ENCODE measurements around the gene RILPL1.
A peak's percentile ranks its signal among the peaks of the same experiment; 100 is the strongest.

Gene RILPL1

GRCh38 chr12:123576611-123577010 is 43.1 kb upstream of the RILPL1 start:
- no peak overlapping the region for H3K18ac ChIP-seq (ENCODE audit: low read length)
- no peak overlapping the region for H2BK12ac ChIP-seq (ENCODE audit: low read length)
- H2AFZ ChIP-seq (ENCODE audit: insufficient read depth, low read length, poor library complexity), result no peak overlapping the region
- no peak overlapping the region for H4K12ac ChIP-seq (ENCODE audit: low read depth, low read length)
- no CpG with 5 or more reads among the region's 1 CpG for WGBS (ENCODE audit: extremely low coverage, insufficient coverage, insufficient read length)
- H2BK5ac ChIP-seq (ENCODE audit: low read depth, low read length, poor library complexity), result no peak overlapping the region
- H3K79me1 ChIP-seq (ENCODE audit: low read length), result no peaks in the 10 kb centered on the region
- H3K23ac ChIP-seq (ENCODE audit: low read length), result no peak overlapping the region
- no peak overlapping the region for H3K14ac ChIP-seq (ENCODE audit: low read length)
- no peak overlapping the region for H3K4ac ChIP-seq (ENCODE audit: low read depth, low read length)
- H3K4me1 ChIP-seq (ENCODE audit: control insufficient read depth in 1 of 2, insufficient read depth in 2 of 2, low read length in 2 of 2), result no peaks in the 10 kb centered on the region
- H3K4me2 ChIP-seq (ENCODE audit: low read length), result no peak overlapping the region
- H3K79me2 ChIP-seq (ENCODE audit: control insufficient read depth, insufficient read depth, low read length, poor library complexity), result no peaks in the 10 kb centered on the region
- no peak overlapping the region for H2BK120ac ChIP-seq (ENCODE audit: insufficient read depth, low read length, poor library complexity)
- no peak overlapping the region for H2AK5ac ChIP-seq (ENCODE audit: low read length)
- H4K8ac ChIP-seq (ENCODE audit: low read depth, low read length), result no peak overlapping the region
- H3K9ac ChIP-seq (ENCODE audit: low read length), result no peak overlapping the region
- H3K36me3 ChIP-seq (ENCODE audit: control insufficient read depth in 1 of 2, insufficient read depth in 2 of 2, low read length in 2 of 2), result peaks cover 0 to 4% of the 10 kb centered on the region in 2 experiments
- no peak for DNase-seq
- no peak overlapping the region for H4K91ac ChIP-seq (ENCODE audit: low read depth, low read length)
- no peak overlapping the region for H3K4me3 ChIP-seq (ENCODE audit: low read depth, low read length)
- H3K27ac ChIP-seq (ENCODE audit: low read depth, low read length), result no peak overlapping the region
- H3K9me3 ChIP-seq (ENCODE audit: insufficient read depth, low read depth, low read length), result peaks cover 3% of the 10 kb centered on the region
- H3K27me3 ChIP-seq (ENCODE audit: insufficient read depth, low read length), result no peaks in the 10 kb centered on the region

- H3K79me1 ChIP-seq (ENCODE audit: low read length), result no peaks in the 10 kb centered on the region
- no peak overlapping the region for H3K4me2 ChIP-seq (ENCODE audit: low read length)
- no peak overlapping the region for H3K9ac ChIP-seq (ENCODE audit: low read length)
- no peak overlapping the region for H3K27ac ChIP-seq (ENCODE audit: low read depth, low read length)
- no peaks in the 10 kb centered on the region for H3K27me3 ChIP-seq (ENCODE audit: insufficient read depth, low read length)
- peaks cover 0 to 4% of the 10 kb centered on the region in 2 experiments for H3K4me1 ChIP-seq (ENCODE audit: control insufficient read depth in 1 of 2, insufficient read depth in 2 of 2, low read length in 2 of 2)
- no peak overlapping the region for H4K91ac ChIP-seq (ENCODE audit: low read depth, low read length)
- H3K79me2 ChIP-seq (ENCODE audit: control insufficient read depth, insufficient read depth, low read length, poor library complexity), result no peaks in the 10 kb centered on the region
- WGBS (ENCODE audit: extremely low coverage, insufficient coverage, insufficient read length), result no CpG with 5 or more reads among the region's 4 CpGs
- no peak overlapping the region for H3K14ac ChIP-seq (ENCODE audit: low read length)
- H4K12ac ChIP-seq (ENCODE audit: low read depth, low read length), result no peak overlapping the region
- H2BK120ac ChIP-seq (ENCODE audit: insufficient read depth, low read length, poor library complexity), result no peak overlapping the region
- H3K4ac ChIP-seq (ENCODE audit: low read depth, low read length), result no peak overlapping the region
- no peak overlapping the region for H2BK12ac ChIP-seq (ENCODE audit: low read length)
- no peak overlapping the region for H3K18ac ChIP-seq (ENCODE audit: low read length)
- H3K9me3 ChIP-seq (ENCODE audit: insufficient read depth, low read depth, low read length), result peaks cover 3% of the 10 kb centered on the region
- no peak for DNase-seq
- no peak overlapping the region for H2AK5ac ChIP-seq (ENCODE audit: low read length)
- H4K8ac ChIP-seq (ENCODE audit: low read depth, low read length), result no peak overlapping the region
- no peak overlapping the region for H2AFZ ChIP-seq (ENCODE audit: insufficient read depth, low read length, poor library complexity)
- no peak overlapping the region for H2BK5ac ChIP-seq (ENCODE audit: low read depth, low read length, poor library complexity)
- peaks cover 0 to 4% of the 10 kb centered on the region in 2 experiments for H3K36me3 ChIP-seq (ENCODE audit: control insufficient read depth in 1 of 2, insufficient read depth in 2 of 2, low read length in 2 of 2)
- no peak overlapping the region for H3K4me3 ChIP-seq (ENCODE audit: low read depth, low read length)
- H3K23ac ChIP-seq (ENCODE audit: low read length), result no peak overlapping the region
Observed at GRCh38 chr12:123573870-123574269, 40.4 kb upstream of the RILPL1 start.

GRCh38 chr12:123572391-123572790 is 38.9 kb upstream of the RILPL1 start:
- H2BK5ac ChIP-seq (ENCODE audit: low read depth, low read length, poor library complexity), result no peak overlapping the region
- H3K79me1 ChIP-seq (ENCODE audit: low read length), result no peaks in the 10 kb centered on the region
- no peak overlapping the region for H3K4me2 ChIP-seq (ENCODE audit: low read length)
- H3K23ac ChIP-seq (ENCODE audit: low read length), result no peak overlapping the region
- H3K14ac ChIP-seq (ENCODE audit: low read length), result no peak overlapping the region
- no peak for DNase-seq
- H2BK120ac ChIP-seq (ENCODE audit: insufficient read depth, low read length, poor library complexity), result no peak overlapping the region
- peaks cover 3% of the 10 kb centered on the region for H3K9me3 ChIP-seq (ENCODE audit: insufficient read depth, low read depth, low read length)
- H2BK12ac ChIP-seq (ENCODE audit: low read length), result no peak overlapping the region
- H2AFZ ChIP-seq (ENCODE audit: insufficient read depth, low read length, poor library complexity), result no peak overlapping the region
- peaks cover 0 to 3% of the 10 kb centered on the region in 2 experiments for H3K36me3 ChIP-seq (ENCODE audit: control insufficient read depth in 1 of 2, insufficient read depth in 2 of 2, low read length in 2 of 2)
- no peaks in the 10 kb centered on the region for H3K79me2 ChIP-seq (ENCODE audit: control insufficient read depth, insufficient read depth, low read length, poor library complexity)
- no peak overlapping the region for H3K4me3 ChIP-seq (ENCODE audit: low read depth, low read length)
- no peak overlapping the region for H3K27ac ChIP-seq (ENCODE audit: low read depth, low read length)
- H3K18ac ChIP-seq (ENCODE audit: low read length), result no peak overlapping the region
- no CpG with 5 or more reads among the region's 2 CpGs for WGBS (ENCODE audit: extremely low coverage, insufficient coverage, insufficient read length)
- no peak overlapping the region for H4K8ac ChIP-seq (ENCODE audit: low read depth, low read length)
- no peak overlapping the region for H3K4ac ChIP-seq (ENCODE audit: low read depth, low read length)
- H2AK5ac ChIP-seq (ENCODE audit: low read length), result no peak overlapping the region
- no peak overlapping the region for H4K91ac ChIP-seq (ENCODE audit: low read depth, low read length)
- no peak overlapping the region for H4K12ac ChIP-seq (ENCODE audit: low read depth, low read length)
- no peak overlapping the region for H3K9ac ChIP-seq (ENCODE audit: low read length)
- peaks cover 0 to 4% of the 10 kb centered on the region in 2 experiments for H3K4me1 ChIP-seq (ENCODE audit: control insufficient read depth in 1 of 2, insufficient read depth in 2 of 2, low read length in 2 of 2)
- no peaks in the 10 kb centered on the region for H3K27me3 ChIP-seq (ENCODE audit: insufficient read depth, low read length)

GRCh38 chr12:123571343-123571813 is 37.9 kb upstream of the RILPL1 start:
- Histone ChIP-seq H3K23ac (ENCODE audit: low read length) (no peak overlapping the region), H2BK5ac (ENCODE audit: low read depth, low read length, poor library complexity) (no peak overlapping the region), H2BK12ac (ENCODE audit: low read length) (no peak overlapping the region), H4K12ac (ENCODE audit: low read depth, low read length) (no peak overlapping the region), H3K9me3 (ENCODE audit: insufficient read depth, low read depth, low read length) (peaks cover 3% of the 10 kb centered on the region), H4K8ac (ENCODE audit: low read depth, low read length) (peak overlapping the region; percentile 25), H3K9ac (ENCODE audit: low read length) (no peak overlapping the region), H2AFZ (ENCODE audit: insufficient read depth, low read length, poor library complexity) (peak overlapping the region; percentile 8), H3K27me3 (ENCODE audit: insufficient read depth, low read length) (no peaks in the 10 kb centered on the region), H3K4ac (ENCODE audit: low read depth, low read length) (no peak overlapping the region), H3K27ac (ENCODE audit: low read depth, low read length) (no peak overlapping the region), H3K18ac (ENCODE audit: low read length) (no peak overlapping the region), H3K4me2 (ENCODE audit: low read length) (peak overlapping the region; percentile 33), H2BK120ac (ENCODE audit: insufficient read depth, low read length, poor library complexity) (no peak overlapping the region), H3K4me1 (ENCODE audit: control insufficient read depth in 1 of 2, insufficient read depth in 2 of 2, low read length in 2 of 2) (peaks cover 0 to 4% of the 10 kb centered on the region in 2 experiments), H3K79me2 (ENCODE audit: control insufficient read depth, insufficient read depth, low read length, poor library complexity) (no peaks in the 10 kb centered on the region), H3K14ac (ENCODE audit: low read length) (no peak overlapping the region), H3K36me3 (ENCODE audit: control insufficient read depth in 1 of 2, insufficient read depth in 2 of 2, low read length in 2 of 2) (no peaks in the 10 kb centered on the region), H4K91ac (ENCODE audit: low read depth, low read length) (no peak overlapping the region), H3K4me3 (ENCODE audit: low read depth, low read length) (no peak overlapping the region), H2AK5ac (ENCODE audit: low read length) (no peak overlapping the region), H3K79me1 (ENCODE audit: low read length) (no peaks in the 10 kb centered on the region)
- DNase-seq, result peak; percentile 52 to 63
- WGBS (ENCODE audit: extremely low coverage, insufficient coverage, insufficient read length), result no CpG with 5 or more reads among the region's 4 CpGs

Data from trophoblast cell (in vitro differentiated cells and primary cell).